Neural progenitor cell (in vitro differentiated cells): ENCODE data around the gene E2F3.

ENCODE experiments used
- CTCF ChIP-seq: fragments of 200-600 bp; sonication (generic); IDR thresholded peaks from 2 replicates; pipeline ENCODE4 v1.5.1; 2017; ENCODE audit warnings: antibody characterized with exemption, mild to moderate bottlenecking
- EZH2phosphoT487 ChIP-seq: fragments of 200-600 bp; sonication (generic); IDR thresholded peaks from 2 replicates; pipeline ENCODE4 v1.6.1; 2017; ENCODE audit warnings: antibody characterized with exemption

DNA sequence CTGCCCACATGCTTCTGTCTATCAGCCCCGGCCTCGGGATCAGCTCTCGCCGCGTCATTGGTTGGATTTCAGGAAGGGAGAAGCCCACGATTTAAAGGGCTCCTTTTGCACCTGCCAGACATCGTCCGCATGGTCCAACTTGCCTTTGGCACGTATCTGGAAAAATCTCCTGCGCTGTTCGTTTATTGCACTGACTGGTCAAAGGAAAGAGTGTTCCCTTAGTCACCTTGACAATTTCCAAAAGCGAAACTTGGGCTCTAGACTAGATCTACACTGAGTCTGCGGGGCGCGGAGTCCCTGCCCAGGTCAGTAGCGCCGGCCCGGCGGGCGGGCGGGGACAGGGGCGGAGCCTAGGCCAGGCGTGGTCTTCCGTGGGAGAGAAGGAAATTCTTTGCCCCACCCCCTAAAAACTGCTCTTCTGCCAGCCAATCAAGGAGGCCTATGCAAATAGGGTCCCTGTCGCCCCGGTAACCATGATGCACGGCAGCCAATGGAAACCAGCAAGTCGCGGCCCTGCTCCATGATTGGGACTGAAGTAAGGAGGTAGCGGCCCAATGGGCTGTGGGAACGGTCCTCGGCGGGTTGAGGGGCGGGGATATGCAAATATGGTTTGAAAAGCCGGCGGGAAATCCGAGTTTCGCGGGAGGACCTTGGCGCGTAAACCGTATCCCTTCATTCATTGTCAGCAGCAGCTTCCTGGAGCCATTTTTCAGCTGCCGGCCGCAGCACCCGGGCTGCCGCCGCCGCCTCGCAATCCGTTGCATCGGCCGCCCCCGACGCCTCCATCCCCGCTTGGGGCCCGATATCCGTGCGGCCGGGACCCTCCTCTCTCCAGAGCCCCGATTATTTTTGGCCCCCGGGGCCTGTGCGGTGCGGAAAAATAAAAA is at the start of gene E2F3:
- no peak for TF ChIP-seq CTCF
- TF ChIP-seq EZH2phosphoT487 = no peak
